GM18868 (cell line): Measurements from ENCODE around the gene MT1X.
A peak's percentile ranks its signal among the peaks of the same experiment; 100 is the strongest.
"Not testable (repeated sequence)": the region's sequence is repeated elsewhere in the genome, so short reads cannot be mapped to it uniquely, and the experiment has no call there.

Experiments
- ATAC-seq: cut with Tn5 transposase; IDR thresholded peaks from one replicate; pipeline ENCODE4 v1.9.1; 2021; ENCODE audit warnings: mild to moderate bottlenecking, moderate library complexity; ENCODE audit not compliant: unreplicated experiment

MT1X gene

DNA sequence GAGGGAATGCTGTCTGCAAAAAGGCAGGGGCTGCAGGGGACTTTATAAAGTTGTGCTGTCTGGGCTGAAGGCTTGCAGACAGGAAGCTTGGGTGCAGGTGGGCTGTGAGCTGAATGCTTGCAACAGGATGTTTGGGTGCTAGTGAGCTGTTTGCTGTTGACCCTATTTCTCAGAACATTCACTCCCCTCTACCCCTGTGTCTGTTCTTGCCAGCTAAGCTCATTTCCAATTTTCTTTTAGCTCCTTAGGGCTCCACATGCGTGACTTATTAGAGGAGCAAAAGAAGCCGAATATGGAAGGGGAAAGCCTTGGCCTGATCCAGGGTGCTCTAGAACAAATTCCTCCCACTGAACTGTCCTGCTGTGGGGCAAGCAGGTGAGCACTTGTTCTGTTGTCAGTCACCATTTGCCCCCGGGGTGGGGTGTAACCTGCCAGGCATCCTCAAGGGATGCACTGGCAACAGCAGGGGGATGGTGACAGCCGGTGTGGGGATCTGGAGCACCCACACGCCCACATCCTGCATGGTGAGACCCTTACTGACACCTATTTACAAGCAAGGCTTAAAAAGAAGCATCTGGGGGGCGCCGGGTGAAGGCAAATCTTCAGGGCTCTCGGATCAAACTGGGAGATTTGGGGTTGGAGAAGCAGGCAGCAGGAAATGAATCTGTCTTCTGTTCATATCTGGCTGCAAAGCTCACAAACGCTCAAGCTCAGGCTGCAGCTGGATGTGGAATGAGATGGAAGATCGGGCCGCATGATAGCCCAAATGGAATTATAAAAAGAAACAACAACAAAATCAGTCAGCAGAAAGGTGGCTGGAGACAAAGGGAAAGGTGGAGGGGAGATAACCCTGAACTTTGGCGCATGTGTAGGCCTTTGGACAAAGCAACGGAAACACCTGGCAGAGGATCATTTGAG is 26.5 kb downstream of the MT1X start:
- ATAC-seq = no peak

DNA sequence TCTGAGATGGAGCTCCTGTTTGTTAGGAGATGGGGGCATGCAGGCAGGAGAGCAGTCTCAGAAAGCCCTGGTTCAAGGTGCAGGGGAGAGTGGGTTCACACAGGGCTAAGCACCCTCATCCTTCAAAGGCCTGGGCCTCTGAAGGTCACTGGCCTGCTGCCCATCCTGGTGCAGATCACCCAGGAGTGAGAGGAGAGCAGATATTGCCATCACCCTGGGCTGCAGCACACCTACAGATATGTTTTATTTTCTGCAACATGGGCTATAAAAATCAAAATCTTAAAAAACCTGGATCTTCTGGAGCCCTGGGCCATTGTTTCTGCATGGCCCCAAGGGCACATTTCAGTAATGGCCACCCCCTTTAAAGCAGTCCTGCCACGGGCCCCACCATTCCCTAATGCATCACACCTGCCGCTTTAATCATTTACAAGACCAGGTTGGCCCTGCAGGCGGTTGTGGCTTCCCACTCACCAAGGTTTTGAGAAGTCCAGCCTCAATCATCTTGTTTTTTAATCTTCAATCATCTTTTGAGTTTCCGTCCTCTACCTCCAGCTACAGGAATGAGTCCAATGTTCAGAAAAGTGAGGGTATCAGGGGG is 27.3 kb downstream of the MT1X start:
- no peak for ATAC-seq

DNA sequence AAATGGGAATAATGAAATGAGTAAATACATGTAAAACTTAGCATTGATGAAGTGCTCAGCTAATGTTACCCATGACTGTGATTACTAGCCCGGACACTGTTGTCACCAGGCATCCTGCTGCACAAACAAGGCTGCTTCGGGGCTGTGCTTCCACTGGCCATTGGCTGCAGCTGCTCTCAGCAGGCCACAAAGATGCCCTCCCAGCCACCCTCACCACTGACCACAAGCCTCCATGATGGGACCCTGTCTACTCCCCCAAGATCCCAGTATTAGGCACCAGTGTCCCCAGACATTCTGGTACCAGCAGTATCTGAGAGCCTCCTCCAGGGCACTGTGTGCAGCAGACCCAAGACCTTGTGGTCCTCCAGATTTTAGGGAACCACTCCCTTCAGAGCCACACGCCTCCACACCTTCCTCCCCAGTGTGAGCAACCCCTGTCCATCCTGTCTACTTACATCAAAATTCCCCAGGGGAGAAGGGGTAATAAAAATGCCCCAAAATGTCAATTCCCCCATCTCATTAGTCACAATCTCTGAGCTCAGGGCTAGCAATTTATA is 28.0 kb downstream of the MT1X start:
- ATAC-seq = no peak

DNA sequence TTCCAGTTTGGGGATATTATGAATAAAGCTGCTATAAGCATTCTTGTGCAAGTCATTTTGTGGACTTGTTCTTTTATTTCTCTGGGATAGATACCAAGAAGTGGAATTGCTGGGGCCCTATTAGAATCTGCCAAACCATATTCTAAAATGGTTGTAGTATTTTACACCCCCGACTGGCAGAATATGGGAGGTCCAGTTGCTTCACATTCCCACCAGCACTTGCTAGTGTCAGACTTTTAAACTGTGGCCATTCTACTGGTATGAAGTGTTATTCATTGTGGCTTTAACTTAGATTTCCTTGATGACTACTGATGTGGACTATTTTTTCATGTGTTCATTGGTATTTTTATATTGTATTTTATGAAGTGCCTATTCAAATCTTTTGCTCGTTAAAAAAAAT is 29.6 kb downstream of the MT1X start:
- no peak for ATAC-seq

DNA sequence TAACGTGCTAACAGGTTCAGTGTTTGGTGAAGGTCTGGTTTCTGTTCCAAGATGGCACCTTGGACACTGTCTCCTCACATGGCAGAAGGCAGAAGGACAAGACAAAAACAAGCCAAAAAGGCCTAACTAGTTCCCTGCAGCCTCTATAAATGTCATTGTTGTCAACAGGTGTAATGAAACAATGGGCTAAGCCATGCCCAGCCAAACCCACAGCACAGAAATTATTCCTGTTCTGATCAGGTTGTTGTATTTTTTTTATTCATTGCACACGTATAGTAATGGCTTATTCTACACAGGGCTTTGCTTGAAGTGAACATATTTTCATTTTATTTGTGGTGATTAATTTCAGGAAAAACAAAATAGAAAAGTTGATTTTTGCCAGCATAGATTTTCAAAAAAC is 31.5 kb downstream of the MT1X start:
- ATAC-seq = no peak

DNA sequence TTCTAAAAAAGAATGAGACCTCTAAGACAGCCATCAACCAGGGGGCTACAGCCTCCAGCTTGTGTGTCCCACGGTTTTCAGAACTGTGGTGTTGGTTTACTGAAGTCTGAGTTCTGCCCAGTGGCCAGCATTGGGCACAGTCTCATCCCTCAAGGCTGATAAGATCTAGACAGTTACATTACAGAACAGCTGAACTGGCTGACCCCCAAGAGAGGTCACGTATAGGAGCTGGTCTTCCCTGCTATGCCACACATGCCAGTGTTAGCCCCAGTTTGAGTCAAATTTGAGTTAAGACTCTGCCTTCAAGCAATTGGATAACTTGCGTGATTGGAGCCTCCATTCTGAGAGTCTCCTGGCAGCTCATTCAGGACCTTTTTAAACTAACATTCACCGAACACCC is 32.9 kb downstream of the MT1X start:
- ATAC-seq = no peak

DNA sequence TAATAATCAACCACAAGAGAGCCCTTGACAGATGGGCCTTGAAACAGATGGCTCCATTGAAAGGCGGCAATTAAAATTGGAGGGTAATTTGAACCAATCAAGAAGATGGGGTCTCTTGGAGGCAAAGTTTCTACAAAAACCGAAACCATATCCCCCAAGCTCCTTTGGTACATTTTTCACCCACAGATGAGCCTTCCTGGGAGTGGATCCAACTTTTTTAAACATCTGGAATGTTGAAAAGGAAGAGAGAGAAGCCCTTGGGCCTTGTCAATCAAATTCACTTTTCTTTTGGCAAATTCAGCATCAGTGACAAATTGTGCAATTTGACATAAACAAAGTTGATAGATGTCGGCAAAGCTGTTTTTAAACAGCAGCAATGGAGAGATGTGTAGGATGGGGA is 34.5 kb downstream of the MT1X start:
- ATAC-seq = no peak

DNA sequence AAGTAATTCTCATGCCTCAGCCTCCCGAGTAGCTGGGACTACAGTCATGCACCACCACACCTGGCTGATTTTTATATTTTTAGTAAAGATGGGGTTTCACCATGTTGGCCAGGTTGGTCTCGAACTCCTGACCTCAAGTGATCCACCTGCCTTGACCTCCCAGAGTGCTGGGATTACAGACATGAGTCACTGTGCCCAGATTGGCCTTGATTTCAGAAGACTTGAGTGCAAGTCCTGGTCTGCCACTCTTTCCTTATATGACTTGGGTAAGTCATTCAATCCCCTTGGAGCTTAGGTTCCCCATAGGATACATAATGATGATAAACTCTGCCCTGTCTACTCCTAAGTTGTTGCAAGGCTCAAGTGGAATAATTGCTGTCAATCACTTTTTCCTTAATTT is 35.3 kb downstream of the MT1X start:
- ATAC-seq = not testable (repeated sequence)

DNA sequence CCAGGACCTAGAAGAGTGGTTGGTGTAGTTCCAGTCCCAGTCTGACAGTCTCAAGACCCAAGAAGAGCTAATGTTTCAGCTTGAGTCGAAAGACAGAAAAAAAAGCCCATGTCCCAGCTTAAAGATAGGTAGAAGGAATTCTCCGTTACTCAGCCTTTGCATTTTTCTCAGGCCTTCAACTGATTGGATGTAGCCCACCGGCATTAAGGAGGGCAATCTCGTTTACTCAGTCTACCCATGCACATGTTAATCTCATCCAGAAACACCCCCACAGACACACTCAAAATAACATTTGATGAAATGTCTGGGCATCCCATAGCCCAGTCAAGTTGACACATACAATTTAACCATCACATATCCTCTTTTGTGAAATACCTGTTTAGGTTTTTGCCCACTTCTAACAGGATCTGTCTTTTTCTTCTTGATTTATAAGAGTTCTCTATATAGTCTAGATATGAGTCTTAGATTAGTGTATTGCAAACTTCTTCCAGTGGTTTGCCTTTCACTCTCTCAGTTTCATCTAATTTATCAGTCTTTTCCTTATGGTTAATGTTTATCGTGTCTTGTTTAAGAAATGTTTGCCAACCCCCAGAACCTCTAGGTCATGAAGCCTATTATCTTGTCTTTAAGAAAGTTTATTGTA is 40.1 kb downstream of the MT1X start:
- ATAC-seq = no peak

DNA sequence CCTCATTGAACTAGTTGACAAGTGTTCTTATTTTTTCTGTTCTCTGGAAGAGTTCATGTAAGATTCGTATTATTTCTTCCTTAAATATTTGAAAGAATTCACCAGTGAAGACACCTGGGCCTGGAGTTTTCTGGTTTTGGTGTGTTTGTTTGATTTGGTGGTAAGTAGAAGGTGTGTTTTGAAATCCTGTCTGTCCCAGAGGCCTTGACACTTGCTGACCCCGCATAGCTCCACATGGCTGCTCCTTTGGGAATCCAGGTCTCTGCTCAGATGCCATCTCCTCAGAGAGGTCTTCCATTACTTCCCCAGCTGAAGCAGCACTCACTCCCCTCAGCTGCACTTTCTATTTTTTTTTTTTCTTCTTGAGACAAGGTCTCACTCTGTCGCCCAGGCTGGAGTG is 41.9 kb downstream of the MT1X start:
- no peak for ATAC-seq

DNA sequence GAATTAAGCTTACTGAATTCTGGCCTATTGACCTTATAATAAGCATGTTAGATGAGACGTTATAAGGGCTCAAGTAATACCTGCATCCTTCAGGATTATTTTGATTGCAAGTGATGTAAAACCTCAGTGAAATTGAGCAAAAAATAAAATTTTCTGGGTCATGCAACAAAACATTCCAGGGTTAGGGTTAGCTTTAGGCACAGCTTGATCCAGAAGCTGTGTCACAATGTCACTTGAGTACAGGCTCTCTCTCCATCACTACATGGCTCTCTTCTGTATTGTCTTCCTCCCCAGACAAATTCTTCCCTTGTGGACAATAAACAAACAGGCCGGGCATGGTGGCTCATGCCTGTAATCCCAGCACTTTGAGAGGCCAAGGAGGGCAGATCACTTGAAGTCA is 44.0 kb downstream of the MT1X start:
- no peak for ATAC-seq

DNA sequence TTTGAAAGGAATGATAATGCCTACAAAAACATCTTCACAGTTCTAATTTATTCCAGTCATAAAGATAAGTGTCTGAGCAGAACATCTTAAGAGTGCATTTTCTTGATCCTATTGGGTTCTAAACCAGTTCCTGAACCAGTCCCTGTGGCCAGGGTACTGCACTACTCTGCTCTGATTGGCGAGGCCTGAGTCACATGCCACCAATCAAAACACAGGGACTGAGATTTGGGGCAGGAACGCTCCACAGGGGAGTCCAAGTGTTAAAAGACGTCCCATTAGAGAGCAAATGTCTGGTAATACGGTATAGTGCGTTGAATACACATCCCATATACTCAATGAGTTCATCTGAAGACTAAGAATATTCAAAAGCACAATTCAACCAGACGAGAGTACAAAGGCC is 44.7 kb downstream of the MT1X start:
- no peak for ATAC-seq

DNA sequence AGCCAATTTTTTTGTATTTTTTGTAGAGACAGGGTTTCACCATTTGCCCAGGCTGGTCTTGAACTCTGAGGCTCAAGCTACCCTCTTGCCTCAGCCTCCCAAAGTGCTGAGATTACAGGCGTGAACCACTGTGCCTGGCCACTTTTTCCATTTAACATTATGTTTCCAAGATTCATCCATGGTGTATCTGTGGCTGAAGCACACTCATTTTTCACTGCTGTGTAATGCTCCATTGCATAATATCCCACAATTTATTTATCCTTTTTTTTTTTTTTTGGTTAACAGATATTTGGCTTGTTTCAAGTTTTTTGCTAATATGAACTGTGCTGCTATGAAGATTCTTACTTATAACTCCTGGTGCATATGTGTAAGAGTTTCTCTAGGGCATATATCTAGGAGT is 45.8 kb downstream of the MT1X start:
- no peak for ATAC-seq

DNA sequence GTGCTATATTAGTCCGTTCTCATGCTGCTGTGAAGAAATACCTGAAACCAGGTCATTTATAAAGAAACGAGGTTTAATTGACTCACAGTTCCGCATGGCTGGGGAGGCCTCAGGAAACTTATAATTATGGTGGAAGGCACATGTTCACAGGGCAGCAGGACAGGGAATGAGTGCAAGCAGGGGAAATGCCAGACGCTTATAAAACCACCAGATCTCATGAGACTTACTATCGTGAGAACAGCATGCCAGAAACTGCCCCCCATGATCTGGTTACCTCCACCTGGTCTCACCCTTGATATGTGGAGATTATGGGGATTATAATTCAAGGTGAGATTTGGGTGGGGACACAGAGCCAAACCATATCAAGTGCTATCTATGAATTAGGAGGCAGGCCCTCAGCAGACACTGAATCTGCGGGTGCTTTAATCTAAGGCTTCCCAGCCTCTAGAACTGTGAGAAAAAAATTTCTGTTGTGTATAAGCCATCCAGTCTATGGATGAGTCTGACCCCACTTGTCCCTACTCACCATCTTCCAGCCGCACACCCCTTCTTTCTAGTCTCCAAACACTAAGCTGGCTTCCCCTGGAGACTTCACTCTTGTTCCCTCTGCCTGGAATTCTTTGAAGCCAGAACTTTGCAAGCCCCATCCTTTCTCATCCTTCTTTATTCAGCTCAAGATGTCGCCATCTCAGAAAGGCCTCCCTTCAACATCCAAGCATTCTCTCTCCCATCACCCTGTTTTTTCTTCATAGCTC is 46.9 kb downstream of the MT1X start:
- no peak for ATAC-seq

DNA sequence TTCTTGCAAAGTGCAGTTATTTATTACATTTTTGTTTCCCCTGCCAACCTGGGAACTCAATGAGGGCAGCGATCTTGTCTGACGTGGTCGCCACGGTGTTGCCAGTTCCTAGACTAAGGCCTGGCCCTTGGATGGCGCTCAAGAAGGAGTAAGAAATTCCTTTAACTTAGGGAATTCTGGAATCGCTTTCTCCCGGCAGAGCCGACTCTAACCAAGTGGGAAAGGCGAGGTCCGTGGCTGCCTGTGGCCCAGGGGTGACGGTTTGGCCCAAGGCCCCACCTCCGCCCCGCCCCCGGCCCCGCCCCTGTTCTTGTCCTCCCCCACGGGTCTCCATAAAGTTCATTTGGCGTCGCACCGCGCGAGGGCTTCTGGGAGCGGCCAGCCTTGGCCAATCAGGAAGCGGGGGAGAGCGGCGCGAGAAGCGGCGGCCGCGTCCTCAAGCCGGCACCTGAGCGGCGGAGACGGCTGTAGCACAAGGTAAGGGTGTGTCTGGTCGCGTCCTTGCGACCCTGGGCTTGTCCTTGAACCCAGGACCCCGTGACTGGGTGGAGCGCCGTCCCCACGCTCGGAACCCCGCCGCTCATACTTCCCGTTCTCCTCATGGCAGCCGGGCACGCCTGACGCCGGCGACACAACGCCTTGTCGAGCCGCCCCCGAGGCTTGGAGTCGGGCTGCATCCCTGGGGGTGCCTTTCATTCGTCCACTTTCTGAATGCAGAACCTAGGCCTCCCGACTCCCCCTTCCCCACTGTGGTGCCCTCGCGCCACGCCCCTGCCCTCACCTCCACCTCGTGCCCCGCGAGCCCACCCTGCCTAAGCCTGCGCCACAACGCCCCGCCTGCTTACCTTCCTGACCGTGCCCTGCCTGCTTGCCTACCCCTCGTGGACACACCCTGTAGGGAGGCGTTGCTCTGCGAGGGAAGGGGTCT is 47.7 kb downstream of the MT1X start, which contains the start of gene NUP93:
Gene NUP93, plus strand, starts transcription at position 395 of the 928 bp plus-strand sequence. CDS start 18,119 bp downstream, outside the sequence.
- ATAC-seq = peak; percentile 70

DNA sequence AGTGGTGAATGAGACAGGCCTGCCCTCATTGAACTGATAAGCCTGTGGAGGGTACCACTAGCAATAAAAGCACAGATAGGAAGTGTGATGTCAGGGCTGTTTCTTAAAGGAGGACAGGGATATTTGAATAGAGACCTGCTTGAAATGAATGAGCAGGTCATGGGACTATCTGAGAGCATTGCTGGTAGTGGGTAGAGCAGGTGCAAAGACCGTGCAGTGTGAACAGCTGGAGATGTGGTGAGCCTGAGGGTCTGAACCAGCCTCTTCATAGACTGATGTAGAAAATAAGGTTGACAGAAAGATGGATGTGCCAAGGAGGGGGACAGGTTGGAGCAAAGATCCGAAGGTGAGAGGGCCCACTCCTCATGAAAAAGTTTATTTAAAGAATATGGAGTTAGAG is 50.1 kb downstream of the MT1X start:
- ATAC-seq = peak; percentile 62

DNA sequence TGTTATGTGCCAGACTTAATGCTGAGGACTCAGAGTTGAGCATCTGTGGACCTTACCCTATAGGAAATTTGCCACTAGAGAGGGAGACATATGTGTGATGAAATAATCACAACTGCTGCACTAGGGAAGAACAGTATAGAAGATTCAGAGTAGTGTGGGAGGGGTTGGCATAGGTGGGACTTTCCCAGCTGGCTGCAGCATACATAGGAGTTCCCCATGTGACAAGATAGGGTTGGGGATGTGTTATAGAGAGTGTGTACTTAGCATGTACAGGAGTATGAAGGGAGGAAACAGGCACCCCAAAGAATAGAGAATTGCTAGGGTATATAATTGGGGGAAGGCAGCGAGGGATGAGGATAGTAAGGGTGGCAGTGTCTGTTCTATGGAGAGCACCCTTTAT is 50.6 kb downstream of the MT1X start:
- peak; percentile 65 for ATAC-seq
